SU-DHL-6 (cell line): ENCODE measurements around the gene ARHGEF11.

Source experiments
- CTCF ChIP-seq: fragments of 200-600 bp; sonication (generic); IDR thresholded peaks from one replicate; pipeline ENCODE4 v1.5.1; 2017; ENCODE audit warnings: antibody characterized with exemption, mild to moderate bottlenecking, low read length, moderate library complexity; ENCODE audit not compliant: insufficient read depth, poor library complexity, severe bottlenecking
- EZH2phosphoT487 ChIP-seq: fragments of 200-600 bp; sonication (generic), shearing (Covaris generic); conservative IDR thresholded peaks from 2 replicates; pipeline ENCODE4 v1.6.1; 2018; ENCODE audit warnings: mild to moderate bottlenecking, antibody characterized with exemption, low read length, moderate library complexity, mixed read lengths

GRCh38 chr1:157073944-157074685 is 28.6 kb upstream of the ARHGEF11 start:
- TF ChIP-seq CTCF (peak; percentile 16), EZH2phosphoT487 (no peak)
